ENCODE data around the gene EXOSC2.

DNA sequence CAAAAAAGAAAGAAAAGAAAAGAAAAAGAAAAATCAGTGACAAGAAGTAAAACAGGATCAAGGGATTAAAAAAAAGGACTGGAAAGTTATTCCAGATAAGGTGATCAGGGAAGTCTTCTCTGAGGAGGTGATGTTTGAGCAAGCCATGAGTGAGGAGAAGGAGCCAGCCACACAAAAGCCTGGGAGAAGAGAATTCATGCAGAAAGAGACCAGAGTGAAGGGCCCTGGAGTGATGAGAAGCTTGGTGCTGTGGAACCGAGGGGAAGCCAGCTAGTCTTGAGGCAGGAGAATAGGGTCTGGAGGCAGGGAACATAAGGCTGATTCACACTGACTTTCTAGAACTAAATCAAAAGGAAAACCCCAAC is 4.0 kb upstream of the EXOSC2 start:
- TF ChIP-seq POLR2A (IDR thresholded peaks at IDR 0.05; ENCODE audit: low read depth, low read length), result no peak
- no peak for TF ChIP-seq POLR2AphosphoS5 (IDR thresholded peaks at IDR 0.05; ENCODE audit: low read depth, low read length)
- no peak for TF ChIP-seq TAF1 (IDR thresholded peaks at IDR 0.05; ENCODE audit: borderline replicate concordance, low read depth, low read length)

All from GM12892 (cell line).